CD14-positive monocyte (primary cell): ENCODE measurements around the gene AFG1L. TPM values are rescaled to one million over a fixed set of nuclear protein-coding genes. Genes with fewer than 3 reads are reported as not detected.

Source experiments
- DNase-seq, 3 donors: peaks; one replicate each; pipeline ENCODE4 v3.0.0-alpha.2; 2011 to 2022
- H2AFZ ChIP-seq: 2 replicates; pipeline ENCODE4 v1.6.0; 2012; ENCODE audit warnings: mild to moderate bottlenecking, low read depth, low read length, inconsistent platforms; ENCODE audit not compliant: insufficient read depth, poor library complexity, severe bottlenecking
- H3K27ac ChIP-seq, 2 donors: 1 replicate in 1 of 2; 2 replicates in 1 of 2; pipeline ENCODE4 v1.5.1; 2012 to 2013; ENCODE audit warnings: low read length in 2 of 2, control low read depth in 1 of 2, inconsistent platforms in 1 of 2, low read depth in 1 of 2, mild to moderate bottlenecking in 1 of 2
- H3K27me3 ChIP-seq, 2 donors: one replicate each; pipeline versions ENCODE4 v1.6.0 to v1.6.1; 2011 to 2013; ENCODE audit warnings: low read length in 2 of 2; ENCODE audit not compliant: control insufficient read depth in 2 of 2, insufficient read depth in 2 of 2
- H3K36me3 ChIP-seq, 2 donors: replicated peaks in 1 of 2; 1 replicate in 1 of 2; 2 replicates in 1 of 2; pipeline versions ENCODE4 v1.5.1 to v1.6.1; 2012 to 2013; ENCODE audit warnings: low read length in 2 of 2, control low read depth in 1 of 2, inconsistent platforms in 1 of 2, mild to moderate bottlenecking in 1 of 2; ENCODE audit not compliant: insufficient read depth in 2 of 2, control insufficient read depth in 1 of 2
- H3K4me1 ChIP-seq, 2 donors: 1 replicate in 1 of 2; 2 replicates in 1 of 2; pipeline versions ENCODE4 v1.5.1 to v1.6.1; 2012 to 2013; ENCODE audit warnings: low read length in 2 of 2, control low read depth in 1 of 2, inconsistent platforms in 1 of 2, mild to moderate bottlenecking in 1 of 2, moderate library complexity in 1 of 2; ENCODE audit not compliant: insufficient read depth in 2 of 2, control insufficient read depth in 1 of 2
- H3K4me2 ChIP-seq: replicated peaks from 2 replicates; pipeline ENCODE3; 2012; ENCODE audit warnings: low read length, moderate library complexity, mild to moderate bottlenecking; ENCODE audit not compliant: poor library complexity, severe bottlenecking; ENCODE audit errors: extremely low read depth
- H3K4me3 ChIP-seq, 3 experiments: fragments of 200-600 bp in 1 of 3; sonication (generic) in 1 of 3; replicated peaks in 1 of 3; 1 replicate in 2 of 3; 2 replicates in 1 of 3; pipeline ENCODE4 v1.5.1; 2011 to 2013; ENCODE audit warnings: low read length in 3 of 3, mild to moderate bottlenecking in 3 of 3, control low read depth in 2 of 3, low read depth in 2 of 3, inconsistent platforms in 1 of 3, moderate library complexity in 1 of 3
- H3K79me2 ChIP-seq: 2 replicates; pipeline ENCODE4 v1.6.0; 2012; ENCODE audit warnings: mild to moderate bottlenecking, control low read depth, inconsistent platforms, low read length, moderate library complexity; ENCODE audit not compliant: insufficient read depth
- H3K9ac ChIP-seq: 2 replicates; pipeline ENCODE4 v1.6.0; 2017; ENCODE audit warnings: low read length, mild to moderate bottlenecking; ENCODE audit not compliant: insufficient read depth, poor library complexity, severe bottlenecking
- H3K9me3 ChIP-seq, 2 donors: replicated peaks in 1 of 2; 1 replicate in 1 of 2; 2 replicates in 1 of 2; pipeline versions ENCODE4 v1.5.1 to v1.6.1; 2012 to 2013; ENCODE audit warnings: low read length in 2 of 2, control low read depth in 1 of 2; ENCODE audit not compliant: control insufficient read depth in 1 of 2, insufficient read depth in 1 of 2
- H4K20me1 ChIP-seq: 2 replicates; pipeline ENCODE4 v1.6.0; 2012; ENCODE audit warnings: mild to moderate bottlenecking, low read length, control low read depth, moderate library complexity; ENCODE audit not compliant: insufficient read depth
- H3K27ac Mint-ChIP-seq, 7 donors: one replicate each; pipeline ENCODE4 v1.8.0; 2020; ENCODE audit warnings: mild to moderate bottlenecking in 7 of 7, mixed read lengths in 7 of 7, moderate library complexity in 6 of 7, inconsistent platforms in 2 of 7
- H3K27me3 Mint-ChIP-seq, 3 donors: one replicate each; pipeline ENCODE4 v1.8.0; 2021 to 2022; ENCODE audit warnings: low read depth in 3 of 3, mild to moderate bottlenecking in 3 of 3, mixed read lengths in 3 of 3, moderate library complexity in 3 of 3, inconsistent platforms in 1 of 3
- H3K36me3 Mint-ChIP-seq, 2 donors: one replicate each; pipeline ENCODE4 v1.8.0; 2020; ENCODE audit warnings: mixed read lengths in 2 of 2, inconsistent platforms in 1 of 2, mild to moderate bottlenecking in 1 of 2
- H3K4me1 Mint-ChIP-seq: one replicate; pipeline ENCODE4 v1.8.0; 2020; ENCODE audit warnings: mild to moderate bottlenecking, mixed read lengths
- H3K4me3 Mint-ChIP-seq, 2 donors: one replicate each; pipeline ENCODE4 v1.8.0; 2020; ENCODE audit warnings: mild to moderate bottlenecking in 2 of 2, mixed read lengths in 2 of 2, moderate library complexity in 1 of 2
- H3K9me3 Mint-ChIP-seq, 7 donors: one replicate each; pipeline ENCODE4 v1.8.0; 2020 to 2022; ENCODE audit warnings: mixed read lengths in 7 of 7, mild to moderate bottlenecking in 6 of 7, moderate library complexity in 6 of 7, inconsistent platforms in 2 of 7
- CTCF ChIP-seq: fragments of 200-600 bp; IDR thresholded peaks from one replicate; pipeline ENCODE4 v1.8.0; 2022; ENCODE audit warnings: antibody characterized with exemption, mild to moderate bottlenecking
- WGBS: methylation state at CpG from one replicate; pipeline ENCODE4 v1.1.5; 2013; ENCODE audit warnings: missing lambda C conversion rate; ENCODE audit not compliant: insufficient coverage; 5-methylcytosine and 5-hydroxymethylcytosine counted together
- intact Hi-C, 2 donors: fragments of 100-400 bp; cut with micrococcal nuclease; formaldehyde crosslinking; loops; one replicate each; pipeline versions ENCODE4 v1.15.0 to v1.15.1; 2023
- polyA plus RNA-seq, 3 donors: library from polyadenylated mRNA; depleted of rRNA in 1 of 3; unstranded in 2 of 3; stranded (reverse) in 1 of 3; fragments of 300-500 nt in 2 of 3; fragments of >200 nt in 1 of 3; fragmentation: Illumina TruSeq in 2 of 3; gene quantifications; 1 replicate in 2 of 3; 2 replicates in 1 of 3; pipeline ENCODE4 v1.2.3, GENCODE V29; 2012 to 2021

Gene AFG1L
- polyA plus RNA-seq, 3 donors = 0.95 to 2.8 (median 2.7) TPM

- no peak overlapping the region for H3K27ac Mint-ChIP-seq
- H3K4me1 Mint-ChIP-seq = peaks cover 6% of the 10 kb centered on the region
- Histone ChIP-seq H3K4me2 (no peak overlapping the region), H3K9ac (no peak overlapping the region), H3K27ac (no peak overlapping the region), H4K20me1 (no peaks in the 10 kb centered on the region), H2AFZ (no peak overlapping the region), H3K4me1 (no peaks in the 10 kb centered on the region), H3K4me3 (no peak overlapping the region), H3K27me3 (no peaks in the 10 kb centered on the region), H3K79me2 (no peaks in the 10 kb centered on the region), H3K9me3 (no peaks in the 10 kb centered on the region), H3K36me3 (no peaks in the 10 kb centered on the region)
- H3K4me3 Mint-ChIP-seq = no peak overlapping the region
- TF ChIP-seq CTCF = no peak
- intact Hi-C loops = no loop called here
- peaks cover 6 to 14% of the 10 kb centered on the region in 2 donors for H3K36me3 Mint-ChIP-seq
- DNase-seq = no peak
- H3K27me3 Mint-ChIP-seq = no peaks in the 10 kb centered on the region
- no peaks in the 10 kb centered on the region for H3K9me3 Mint-ChIP-seq
- WGBS = no CpG with 5 or more reads among the region's 3 CpGs
Observed at GRCh38 chr6:108336971-108337370, 42.1 kb downstream of the AFG1L start.

GRCh38 chr6:108337721-108338120, 42.9 kb downstream of the AFG1L start:
- TF ChIP-seq CTCF = no peak
- no peak overlapping the region for H3K4me2 ChIP-seq
- no peaks in the 10 kb centered on the region for H3K36me3 ChIP-seq
- no CpG with 5 or more reads among the region's 3 CpGs for WGBS
- no peaks in the 10 kb centered on the region for H3K9me3 ChIP-seq
- no peak overlapping the region for H2AFZ ChIP-seq
- Mint-ChIP-seq H3K27me3 (no peaks in the 10 kb centered on the region), H3K4me1 (peaks cover 6% of the 10 kb centered on the region), H3K27ac (no peak overlapping the region), H3K9me3 (no peaks in the 10 kb centered on the region), H3K4me3 (no peak overlapping the region), H3K36me3 (peaks cover 6 to 13% of the 10 kb centered on the region in 2 donors)
- no peak for DNase-seq
- no peak overlapping the region for H3K9ac ChIP-seq
- H3K4me1 ChIP-seq = no peaks in the 10 kb centered on the region
- no peaks in the 10 kb centered on the region for H3K27me3 ChIP-seq
- H3K79me2 ChIP-seq = no peaks in the 10 kb centered on the region
- H3K27ac ChIP-seq = no peak overlapping the region
- intact Hi-C loops = no loop called here
- no peaks in the 10 kb centered on the region for H4K20me1 ChIP-seq
- no peak overlapping the region for H3K4me3 ChIP-seq
